Stimulated activated CD4-positive, alpha-beta T cell treated with anti-CD3 and anti-CD28 coated beads, Interleukin-4, amount 100 ng/mL, for 4 hours (primary cell): ENCODE measurements around the gene ENPP7.

Source experiments
- DNase-seq, 2 experiments: peaks; one replicate each; pipeline ENCODE4 v3.0.0-alpha.2; 2020

Gene ENPP7

GRCh38 chr17:79779084-79779529 is 48.4 kb downstream of the ENPP7 start:
- DNase-seq, result no peak

- no peak for DNase-seq
Observed at GRCh38 chr17:79779661-79780365, 49.1 kb downstream of the ENPP7 start.

DNA sequence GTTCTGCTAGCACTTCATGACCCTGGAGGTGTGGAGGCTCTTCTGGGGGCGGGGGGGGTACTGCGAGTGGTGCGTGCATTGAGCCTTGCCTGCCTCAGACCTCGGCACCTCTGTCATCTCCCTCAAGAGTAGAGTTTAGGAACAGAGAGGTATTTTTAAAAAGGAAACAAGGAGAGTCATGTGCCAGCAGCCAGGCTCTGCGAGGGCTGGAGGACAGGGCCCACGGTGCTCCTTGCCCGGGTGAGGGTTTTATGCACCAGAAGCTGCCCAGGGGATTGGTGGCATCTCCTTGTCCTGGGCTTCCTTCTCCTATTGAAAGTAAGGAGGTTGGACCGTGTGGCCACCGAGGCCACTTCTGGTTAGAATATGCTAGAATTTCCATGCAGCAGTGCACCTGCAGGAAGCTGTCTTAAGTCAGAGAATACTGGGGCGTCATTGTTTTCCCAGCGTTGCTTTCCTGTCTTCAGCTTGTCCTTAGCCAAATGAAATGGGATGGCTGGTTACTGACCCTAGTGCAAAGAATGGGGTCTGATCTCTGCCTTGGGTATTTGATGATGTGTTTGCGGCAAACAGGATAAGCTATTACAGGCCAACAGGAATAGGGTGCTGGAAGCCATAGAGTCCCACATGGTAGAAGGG is 50.4 kb downstream of the ENPP7 start:
- no peak for DNase-seq

DNA sequence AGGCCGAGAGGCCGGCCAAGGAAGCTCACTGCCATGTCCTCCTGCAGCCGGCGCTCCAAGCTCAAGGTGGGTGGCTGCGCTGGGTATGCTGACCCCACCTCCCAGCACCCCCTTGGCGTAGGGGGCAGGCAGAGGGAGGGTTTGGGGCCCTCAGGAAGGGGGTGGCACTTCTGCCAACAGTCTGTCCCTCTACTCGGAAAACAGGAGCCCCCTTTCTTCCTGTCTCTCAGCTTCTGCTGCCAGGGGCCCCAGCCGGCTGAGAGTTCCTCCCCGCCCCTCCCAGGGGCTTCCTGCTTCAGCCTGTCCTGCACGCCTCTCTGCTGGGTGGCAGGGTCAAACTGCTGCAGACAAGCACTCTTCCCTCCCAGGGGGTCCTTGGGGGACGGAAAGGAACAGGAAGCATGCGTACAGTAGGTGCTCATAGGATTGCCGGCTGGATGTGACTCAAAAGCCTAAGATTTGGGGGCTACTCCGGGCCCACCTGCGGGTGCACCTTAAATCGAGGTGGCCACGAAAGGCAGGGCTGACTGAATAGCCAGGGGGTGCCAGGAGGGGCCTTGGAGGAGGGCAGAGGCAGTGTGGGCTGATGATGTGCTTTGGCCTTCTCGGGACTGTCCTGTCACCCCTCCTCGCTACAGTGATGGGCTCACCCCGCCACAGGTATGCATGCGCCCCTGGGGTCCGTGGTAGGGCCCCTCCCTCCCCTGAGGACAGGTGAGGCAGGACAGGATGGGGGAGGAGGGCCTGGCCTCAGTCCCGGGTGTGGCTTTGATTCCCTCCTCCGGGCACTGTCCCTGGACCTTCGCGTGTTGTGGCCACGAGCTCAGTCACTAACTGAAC is 51.2 kb downstream of the ENPP7 start:
- DNase-seq, result no peak

DNA sequence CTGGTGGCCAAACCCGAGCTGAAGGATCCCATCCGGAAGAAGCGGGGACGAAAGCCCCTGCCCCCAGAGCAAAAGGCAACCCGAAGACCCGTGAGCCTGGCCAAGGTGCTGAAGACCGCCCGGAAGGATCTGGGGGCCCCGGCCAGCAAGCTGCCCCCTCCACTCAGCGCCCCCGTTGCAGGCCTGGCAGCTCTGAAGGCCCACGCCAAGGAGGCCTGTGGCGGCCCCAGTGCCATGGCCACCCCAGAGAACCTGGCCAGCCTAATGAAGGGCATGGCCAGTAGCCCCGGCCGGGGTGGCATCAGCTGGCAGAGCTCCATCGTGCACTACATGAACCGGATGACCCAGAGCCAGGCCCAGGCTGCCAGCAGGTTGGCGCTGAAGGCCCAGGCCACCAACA is 53.1 kb downstream of the ENPP7 start:
- no peak for DNase-seq

DNA sequence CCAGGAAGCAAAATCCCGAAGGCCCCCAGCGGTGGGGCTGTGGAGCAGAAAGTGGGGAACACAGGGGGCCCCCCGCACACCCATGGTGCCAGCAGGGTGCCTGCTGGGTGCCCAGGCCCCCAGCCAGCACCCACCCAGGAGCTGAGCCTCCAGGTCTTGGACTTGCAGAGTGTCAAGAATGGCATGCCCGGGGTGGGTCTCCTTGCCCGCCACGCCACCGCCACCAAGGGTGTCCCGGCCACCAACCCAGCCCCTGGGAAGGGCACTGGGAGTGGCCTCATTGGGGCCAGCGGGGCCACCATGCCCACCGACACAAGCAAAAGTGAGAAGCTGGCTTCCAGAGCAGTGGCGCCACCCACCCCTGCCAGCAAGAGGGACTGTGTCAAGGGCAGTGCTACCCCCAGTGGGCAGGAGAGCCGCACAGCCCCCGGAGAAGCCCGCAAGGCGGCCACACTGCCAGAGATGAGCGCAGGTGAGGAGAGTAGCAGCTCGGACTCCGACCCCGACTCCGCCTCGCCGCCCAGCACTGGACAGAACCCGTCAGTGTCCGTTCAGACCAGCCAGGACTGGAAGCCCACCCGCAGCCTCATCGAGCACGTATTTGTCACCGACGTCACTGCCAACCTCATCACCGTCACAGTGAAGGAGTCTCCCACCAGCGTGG is 53.7 kb downstream of the ENPP7 start:
- DNase-seq, result no peak

DNA sequence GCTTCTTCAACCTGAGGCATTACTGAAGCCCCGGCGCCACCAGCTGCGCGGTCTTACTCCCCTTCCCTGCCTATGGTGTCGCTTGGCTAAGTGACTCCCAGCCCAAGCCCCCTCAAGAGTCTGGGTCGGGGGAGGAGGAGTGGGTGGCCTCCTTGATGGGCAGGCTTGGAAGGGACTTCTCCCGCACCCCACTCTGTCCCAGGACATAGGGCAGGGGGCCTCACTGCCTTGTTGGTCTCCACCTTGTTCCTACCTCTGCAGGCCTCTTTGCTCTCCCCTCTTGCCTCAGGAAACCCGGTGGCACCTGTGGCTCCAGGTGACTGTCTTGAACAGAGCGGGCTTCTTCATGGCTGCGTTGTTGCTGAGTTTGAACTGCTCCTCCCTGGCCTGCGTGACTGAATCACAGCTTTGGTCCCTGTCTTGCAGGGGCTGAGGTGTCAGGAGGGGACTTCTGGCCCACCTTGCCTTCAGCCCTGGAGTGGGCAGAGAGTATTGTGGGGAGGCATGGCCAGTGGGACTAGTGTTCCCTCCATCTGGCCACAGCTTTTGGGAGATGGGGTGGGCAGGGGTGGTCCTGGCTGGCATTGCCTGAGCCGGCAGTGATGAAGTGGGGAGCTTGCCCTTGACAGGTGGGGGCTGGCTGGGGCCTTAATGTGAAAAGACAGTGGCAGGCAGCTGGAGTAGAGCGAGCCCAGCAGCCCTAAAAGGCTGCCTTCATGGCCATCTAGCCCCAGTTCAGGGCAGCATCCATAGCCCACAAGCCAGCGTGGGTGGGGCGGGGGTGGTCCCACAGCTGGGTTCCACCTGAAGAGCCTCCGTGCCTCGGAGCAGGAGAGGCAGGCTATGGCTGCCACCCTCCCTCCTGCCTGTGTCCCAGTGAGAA is 54.5 kb downstream of the ENPP7 start:
- DNase-seq, result no peak

DNA sequence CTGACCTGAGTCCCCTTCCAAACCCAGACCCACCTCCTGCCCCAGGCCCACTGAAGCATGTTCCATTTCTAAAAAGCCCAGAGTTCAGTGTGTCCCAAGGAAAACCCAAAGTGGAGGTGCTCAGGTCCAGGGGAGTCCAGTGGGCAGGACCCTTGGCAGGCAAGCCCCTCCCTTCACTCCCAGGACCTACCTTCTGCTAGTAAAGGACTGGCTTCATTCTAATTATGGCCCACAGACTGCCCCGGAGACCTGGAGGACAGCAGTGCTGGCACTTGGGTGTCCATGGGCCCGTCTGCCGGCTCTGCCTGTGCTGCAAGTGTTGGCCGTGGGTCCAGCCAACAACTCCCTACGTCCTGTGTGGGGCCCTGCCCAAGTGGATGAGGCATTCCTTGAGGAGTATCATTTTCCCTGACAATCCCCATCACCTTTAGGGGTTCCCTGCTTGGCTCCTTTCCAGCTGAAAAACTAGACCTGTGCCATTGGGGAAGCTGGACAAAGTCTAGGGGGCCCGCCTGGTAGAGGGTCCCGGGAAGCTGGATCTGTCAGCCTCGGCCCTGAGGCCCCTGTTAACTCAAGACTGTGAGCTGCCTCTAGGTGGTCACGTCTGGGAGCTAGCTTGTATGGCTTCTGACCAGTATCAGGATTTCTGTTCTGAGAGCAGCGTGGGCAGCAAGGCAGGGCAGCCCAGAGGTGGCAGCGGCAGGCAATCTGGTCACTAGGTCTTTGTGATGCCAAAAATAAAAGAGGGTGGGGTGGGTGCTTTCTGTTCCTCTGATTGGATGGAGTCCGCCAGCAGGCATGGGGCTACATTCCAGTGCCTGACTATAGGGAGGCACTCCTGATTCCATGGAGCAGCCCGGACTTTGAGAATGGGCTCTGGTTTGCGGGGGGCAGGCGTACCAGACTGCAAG is 55.4 kb downstream of the ENPP7 start:
- no peak for DNase-seq

GRCh38 chr17:79786930-79787643 is 56.3 kb downstream of the ENPP7 start:
- no peak for DNase-seq

DNA sequence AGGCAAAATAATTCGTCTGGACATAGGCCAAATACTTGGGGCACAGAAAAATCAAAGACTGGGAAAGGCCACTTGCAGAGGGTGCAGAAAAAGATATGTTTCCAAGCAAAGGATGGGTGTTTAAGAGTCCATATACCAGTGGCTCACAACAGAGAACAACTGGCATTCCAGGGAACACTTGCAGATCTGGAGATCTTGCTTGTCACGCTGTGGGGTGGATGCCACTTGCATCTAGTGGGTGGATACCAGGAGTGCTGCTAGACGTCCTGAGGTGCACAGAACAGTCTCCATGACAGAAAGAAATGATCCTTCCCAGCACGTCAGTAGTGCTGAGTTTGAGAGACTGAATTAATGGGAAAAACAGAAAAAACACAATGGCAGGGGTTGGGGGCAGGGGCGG is 57.7 kb downstream of the ENPP7 start:
- no peak for DNase-seq

DNA sequence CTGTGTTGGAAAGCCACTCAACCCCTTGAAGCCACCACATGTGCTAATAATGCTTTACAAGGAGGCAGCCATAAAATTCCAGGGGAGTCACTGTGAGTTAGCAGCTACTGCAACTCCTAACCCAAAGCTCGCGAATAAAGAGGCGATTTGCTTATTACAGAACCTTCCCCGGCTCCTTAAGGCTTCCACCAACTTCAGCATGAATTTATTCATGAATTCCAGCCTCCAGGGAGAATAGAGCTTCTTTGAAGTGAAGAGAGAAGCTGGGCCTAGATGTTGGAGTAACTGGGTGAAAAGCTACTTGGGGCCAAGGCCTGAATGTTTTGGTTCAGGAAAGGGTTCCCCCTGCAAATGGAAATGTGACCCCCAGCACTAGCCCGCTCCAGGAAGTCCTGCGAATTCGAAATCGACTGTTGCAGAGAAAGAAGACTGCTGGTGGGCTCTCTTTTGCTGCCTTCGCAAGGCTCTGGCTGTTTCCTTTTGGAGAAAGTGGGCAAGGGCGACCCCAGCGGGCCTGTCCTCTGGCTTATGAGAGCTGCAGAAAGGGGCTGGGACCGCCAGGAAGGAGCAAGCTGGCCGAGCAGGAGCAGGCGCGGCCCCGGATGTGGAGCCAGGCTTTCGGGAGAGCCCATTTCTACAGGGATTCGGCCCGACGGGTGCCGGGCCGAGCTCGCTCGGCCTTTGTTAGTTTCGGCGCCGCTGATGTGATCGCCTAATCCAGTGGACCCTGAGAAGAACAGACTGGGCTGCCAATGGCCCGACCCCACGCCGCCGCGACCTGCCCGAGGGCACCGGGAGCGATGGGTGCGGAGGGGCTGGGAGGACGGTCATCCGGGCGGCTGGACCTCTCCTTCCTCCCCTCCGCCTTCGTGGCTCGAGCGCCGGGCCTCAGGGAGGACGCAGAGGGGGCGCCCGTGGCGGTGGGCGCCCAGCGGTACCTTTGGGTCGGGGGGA is 58.5 kb downstream of the ENPP7 start:
- DNase-seq, result no peak

DNA sequence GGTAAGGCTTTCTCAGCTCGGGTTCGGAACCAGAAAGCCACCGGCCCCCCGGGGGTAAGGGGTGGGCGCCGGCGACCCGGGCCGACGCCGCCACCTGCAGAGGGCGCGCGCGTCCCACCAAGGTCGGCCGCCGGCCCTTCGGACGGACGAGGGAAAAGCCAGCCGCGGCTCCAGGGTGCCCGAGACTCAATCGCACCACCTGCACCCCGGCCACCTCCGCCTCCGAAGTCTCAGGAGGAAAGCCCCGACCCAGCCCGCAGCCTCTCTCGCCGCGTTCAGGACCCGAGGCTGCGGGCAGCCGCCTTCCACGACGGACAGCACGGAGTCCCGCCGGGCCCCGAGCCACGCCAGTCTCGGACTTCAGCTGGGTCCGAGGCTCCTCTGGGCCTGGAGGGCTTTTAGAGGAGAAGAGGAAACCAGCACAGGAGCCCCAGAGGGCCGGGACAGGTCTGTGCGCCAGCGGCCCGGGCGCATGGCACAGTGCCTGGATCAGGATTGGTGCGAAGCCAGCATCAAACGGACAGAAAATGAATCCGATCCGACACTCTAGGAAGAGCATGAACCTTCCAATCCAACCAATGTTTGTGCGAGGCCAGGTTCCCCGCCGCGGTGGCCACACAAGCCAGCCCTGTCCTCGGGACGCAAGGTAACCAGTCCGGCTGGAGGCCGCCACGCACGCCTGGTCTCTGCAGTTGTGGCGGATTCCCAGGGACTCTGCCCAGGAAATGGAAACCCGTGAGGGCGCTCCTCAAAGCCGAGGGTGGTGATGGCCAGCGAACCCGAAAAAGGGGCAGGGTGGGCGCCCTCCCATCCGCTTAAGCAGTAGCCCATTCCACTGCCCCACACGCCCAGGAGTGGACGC is 59.4 kb downstream of the ENPP7 start:
- DNase-seq, result no peak

DNA sequence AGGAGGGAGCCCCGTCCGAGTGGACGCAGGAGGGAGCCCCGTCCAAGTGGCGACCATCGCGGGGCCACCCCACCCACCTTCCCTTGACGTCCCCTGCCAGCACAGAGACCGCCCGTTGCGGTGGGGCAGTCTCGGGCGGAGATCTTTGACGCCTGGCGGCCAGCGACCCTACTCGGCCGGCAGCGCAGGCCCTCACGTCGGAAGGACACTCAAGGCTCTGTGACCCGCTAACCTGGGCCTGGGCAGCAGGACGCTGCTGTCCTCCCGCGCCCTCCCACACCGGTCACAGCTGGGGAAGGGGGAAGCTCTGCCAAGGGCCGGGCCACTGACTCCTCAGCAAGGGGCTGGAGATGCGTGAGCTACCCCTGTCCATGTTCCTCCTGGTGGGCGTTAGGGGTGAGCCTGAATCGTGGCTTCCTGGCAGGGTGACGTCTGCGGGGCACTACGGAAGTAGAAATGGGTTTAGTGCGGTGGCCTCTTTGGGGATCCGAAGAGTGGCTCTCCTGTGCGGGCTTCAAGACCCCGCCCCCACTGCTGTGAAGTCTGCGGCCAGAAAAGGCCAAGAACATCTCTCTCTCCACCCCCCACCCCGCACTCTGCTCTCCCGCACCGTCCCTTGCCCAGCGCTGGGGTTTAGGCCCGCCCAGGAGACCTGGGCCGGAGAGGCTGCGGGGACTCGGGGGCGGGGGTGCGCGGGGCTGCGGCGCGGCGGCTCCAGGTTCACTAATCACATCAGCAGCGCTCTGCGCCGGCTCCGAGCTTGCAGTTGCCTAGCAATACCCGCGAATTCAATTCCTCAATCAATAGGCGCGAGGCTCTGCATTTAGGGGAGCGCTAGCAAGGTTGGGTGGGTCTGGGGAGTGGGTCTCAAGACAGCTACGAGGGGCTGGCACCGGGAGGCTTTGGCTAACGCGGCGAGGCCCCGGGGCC is 60.3 kb downstream of the ENPP7 start:
- no peak for DNase-seq

- no peak for DNase-seq
Observed at GRCh38 chr17:79791735-79792161, 61.0 kb downstream of the ENPP7 start.
